ENCODE data around the gene VPS26C. TPM values are rescaled to one million over a fixed set of nuclear protein-coding genes. Genes with fewer than 3 reads are reported as not detected.
A peak's percentile ranks its signal among the peaks of the same experiment; 100 is the strongest.

VPS26C gene
- total and polyA plus RNA-seq, 9 of the 15 experiments (the other 6 are each of a cell fraction or from before 2014, with no cell fraction given), result 32.8 to 48.7 (median 42.1) TPM

GRCh38 chr21:37272897-37273296 lies 5.8 kb upstream of the VPS26C start:
- intact Hi-C loops (cut with micrococcal nuclease), result no loop called here
- CTCF ChIA-PET (ENCODE audit: low intra/inter-chr PET ratio), result no interaction called here

GRCh38 chr21:37270576-37271365 lies 3.6 kb upstream of the VPS26C start:
- no peaks in the 10 kb centered on the region for H3K36me3 ChIP-seq (ENCODE audit: control insufficient read depth, insufficient read depth, low read length)
- H3K27ac ChIP-seq (ENCODE audit: extremely low read depth, low read depth, low read length), result no peak overlapping the region
- no peak overlapping the region for H3K4me3 ChIP-seq
- no peaks in the 10 kb centered on the region for H3K9me1 ChIP-seq (ENCODE audit: control insufficient read depth, insufficient read depth, low read length)
- no peak overlapping the region for H3K4me2 ChIP-seq (ENCODE audit: insufficient read depth, low read length)
- CTCF ChIA-PET (ENCODE audit: low intra/inter-chr PET ratio), result no interaction called here
- no peaks in the 10 kb centered on the region for H4K20me1 ChIP-seq (replicated peaks; ENCODE audit: control insufficient read depth, insufficient read depth, low read length)
- intact Hi-C loops (cut with micrococcal nuclease), result no loop called here
- 92% methylated on average over 8 of the region's 8 CpGs for WGBS (ENCODE audit: insufficient coverage, low coverage, missing lambda C conversion rate)
- FAIRE-seq (no peak), DNase-seq (ENCODE audit: extremely low read depth in 1 of 4, low spot score in 3 of 4) (peak in 1 of 4 experiments; percentile 29), ATAC-seq (no peak)
- POLR2A ChIA-PET, result interaction anchor here (1.0 kb wide), 1 partner anchor 143 kb away, joined by 3 read pairs; no protein-coding TSS in a partner anchor
- H3K27me3 ChIP-seq (ENCODE audit: control insufficient read depth in 2 of 2, insufficient read depth in 2 of 2, low read length in 2 of 2), result no peaks in the 10 kb centered on the region
- 0 out of 2 replicates have a peak, but pooled peaks cover 1% of the 10 kb centered on the region for H3K9me3 ChIP-seq (replicated peaks; ENCODE audit: control insufficient read depth, insufficient read depth, low read depth, low read length)
- H3K79me2 ChIP-seq (ENCODE audit: control insufficient read depth, insufficient read depth, low read length), result peaks cover 23% of the 10 kb centered on the region
- H3K4me1 ChIP-seq (replicated peaks in 1 of 2; ENCODE audit: control insufficient read depth in 2 of 2, insufficient read depth in 2 of 2, low read length in 2 of 2), result peaks cover 21% of the 10 kb centered on the region in 2 experiments; a peak in 4 of 5 replicates
- H3K9ac ChIP-seq (ENCODE audit: insufficient read depth in 1 of 2, low read depth in 2 of 2, low read length in 2 of 2), result no peak overlapping the region
- no TSS peak for BruUV-seq (replicated peaks)
- in situ Hi-C loops (cut with MboI), result no loop called here
- no peak for TF ChIP-seq PPARD (CRISPR knock-in tag; IDR thresholded peaks at IDR 0.05)
- peak; percentile 43; the same call in 1 of the 2 replicates for TF ChIP-seq PKNOX1 (IDR thresholded peaks at IDR 0.05)
- no peak for TF ChIP-seq CTCF (IDR thresholded peaks at IDR 0.05 in 2 of 3, conservative IDR thresholded peaks at IDR 0.05 in 1 of 3; ENCODE audit: insufficient read depth in 2 of 3, low read depth in 1 of 3, low read length in 3 of 3)
- peak in 2 of 3 experiments; percentile 47 to 86 for TF ChIP-seq YY1 (IDR thresholded peaks at IDR 0.05; ENCODE audit: borderline replicate concordance in 1 of 3, control insufficient read depth in 1 of 3, extremely low read depth in 1 of 3, insufficient read depth in 3 of 3, insufficient read length in 1 of 3, insufficient replicate concordance in 2 of 3, low read depth in 1 of 3, low read length in 2 of 3)
- TF ChIP-seq L3MBTL2 (IDR thresholded peaks at IDR 0.05), result 0 out of 2 replicates have a peak, but pooled peaks have one; percentile 12
- peak overlapping the region; percentile 77 for H2AFZ ChIP-seq (ENCODE audit: low read depth, low read length)

More at GRCh38 chr21:37272897-37273296, 5.8 kb upstream of the VPS26C start:
- Histone ChIP-seq H3K4me3 (no peak overlapping the region), H3K9me3 (replicated peaks; ENCODE audit: control insufficient read depth, insufficient read depth, low read depth, low read length) (0 out of 2 replicates have a peak, but pooled peaks cover 1% of the 10 kb centered on the region), H4K20me1 (replicated peaks; ENCODE audit: control insufficient read depth, insufficient read depth, low read length) (no peaks in the 10 kb centered on the region), H3K27ac (ENCODE audit: extremely low read depth, low read depth, low read length) (no peak overlapping the region), H3K79me2 (ENCODE audit: control insufficient read depth, insufficient read depth, low read length) (peaks cover 11% of the 10 kb centered on the region), H3K4me2 (ENCODE audit: insufficient read depth, low read length) (no peak overlapping the region), H3K27me3 (ENCODE audit: control insufficient read depth in 2 of 2, insufficient read depth in 2 of 2, low read length in 2 of 2) (no peaks in the 10 kb centered on the region), H3K36me3 (ENCODE audit: control insufficient read depth, insufficient read depth, low read length) (no peaks in the 10 kb centered on the region), H3K9me1 (ENCODE audit: control insufficient read depth, insufficient read depth, low read length) (no peaks in the 10 kb centered on the region), H2AFZ (ENCODE audit: low read depth, low read length) (no peak overlapping the region), H3K9ac (ENCODE audit: insufficient read depth in 1 of 2, low read depth in 2 of 2, low read length in 2 of 2) (no peak overlapping the region), H3K4me1 (replicated peaks in 1 of 2; ENCODE audit: control insufficient read depth in 2 of 2, insufficient read depth in 2 of 2, low read length in 2 of 2) (peaks cover 11 to 19% of the 10 kb centered on the region in 2 experiments; a peak in 4 of 5 replicates)
- POLR2A ChIA-PET, result no interaction called here
- 89% methylated on average over 6 of the region's 6 CpGs for WGBS (ENCODE audit: insufficient coverage, low coverage, missing lambda C conversion rate)
- in situ Hi-C loops (cut with MboI), result no loop called here
- TF ChIP-seq CHCHD3 (CRISPR knock-in tag; IDR thresholded peaks at IDR 0.05) (no peak), ZBTB17 (CRISPR knock-in tag; IDR thresholded peaks at IDR 0.05) (no peak), SMAD4 (CRISPR knock-in tag; conservative IDR thresholded peaks at IDR 0.05) (no peak), NR3C1 (CRISPR knock-in tag; IDR thresholded peaks at IDR 0.05) (no peak), ZBTB1 (CRISPR knock-in tag; IDR thresholded peaks at IDR 0.05; ENCODE audit: borderline replicate concordance, low read depth) (no peak), SRSF9 (IDR thresholded peaks at IDR 0.05; ENCODE audit: borderline replicate concordance, low read depth, low read length) (no peak), ETV5 (CRISPR knock-in tag; IDR thresholded peaks at IDR 0.05; ENCODE audit: low read depth) (no peak), GATAD2B (IDR thresholded peaks at IDR 0.05; ENCODE audit: borderline replicate concordance) (no peak)
- no peak for DNase-seq (ENCODE audit: extremely low read depth in 1 of 4, low spot score in 3 of 4)
- ATAC-seq, result no peak
- FAIRE-seq, result no peak
- BruUV-seq (replicated peaks), result no TSS peak

All from K562 (cell line).